ENCODE results near the gene ASB8.
"Not testable (repeated sequence)": the region's sequence is repeated elsewhere in the genome, so short reads cannot be mapped to it uniquely, and the experiment has no call there.

The ASB8 gene

GRCh38 chr12:48132826-48133225 is 24.5 kb downstream of the ASB8 start:
- H3K9me3 ChIP-seq (replicated peaks in 1 of 11) = no peaks in the 10 kb centered on the region
- no peaks in the 10 kb centered on the region for H3K4me1 ChIP-seq
- no peak overlapping the region for H3K4me2 ChIP-seq
- H3K27ac ChIP-seq = no peak overlapping the region
- no peak overlapping the region for H3K9ac ChIP-seq
- H3K27me3 ChIP-seq = no peaks in the 10 kb centered on the region
- H4K20me1 ChIP-seq = peaks cover 0 to 16% (median 0%) of the 10 kb centered on the region in 11 experiments; a peak in 3 of 22 replicates
- no peak overlapping the region for H3K4me3 ChIP-seq
- peaks cover 97 to 100% (median 100%) of the 10 kb centered on the region in 11 experiments for H3K36me3 ChIP-seq
- no peak for TF ChIP-seq Cebpa-rat (IDR thresholded peaks at IDR 0.05)

DNA sequence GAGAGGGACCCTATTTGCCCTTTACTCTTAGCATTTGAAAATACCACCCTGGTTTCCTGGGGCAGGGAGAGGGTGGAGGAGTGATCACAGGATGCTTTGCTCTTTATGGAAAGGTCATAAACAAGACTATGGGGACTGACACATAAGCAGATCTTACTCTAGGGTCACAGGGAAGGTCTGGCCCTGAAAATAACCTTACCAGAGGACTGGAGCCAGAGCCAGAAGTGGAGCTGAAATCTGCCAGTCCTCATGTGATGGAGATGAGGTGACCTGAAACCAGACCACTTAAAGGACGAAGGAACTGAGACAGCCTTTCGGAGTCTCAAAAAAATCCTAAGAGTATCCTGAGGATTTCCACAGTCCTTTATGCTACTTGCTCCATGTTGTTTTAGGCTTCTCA is 25.8 kb downstream of the ASB8 start:
- H3K27ac ChIP-seq = no peak overlapping the region
- H3K9me3 ChIP-seq (replicated peaks in 1 of 11) = no peaks in the 10 kb centered on the region
- H3K4me2 ChIP-seq = no peak overlapping the region
- no peak overlapping the region for H3K4me3 ChIP-seq
- H3K4me1 ChIP-seq = no peaks in the 10 kb centered on the region
- TF ChIP-seq Cebpa-rat (IDR thresholded peaks at IDR 0.05) = no peak
- H3K9ac ChIP-seq = no peak overlapping the region
- H4K20me1 ChIP-seq = peaks cover 0 to 16% (median 0%) of the 10 kb centered on the region in 11 experiments; a peak in 4 of 22 replicates
- H3K36me3 ChIP-seq = peaks cover 97 to 100% (median 100%) of the 10 kb centered on the region in 11 experiments
- no peaks in the 10 kb centered on the region for H3K27me3 ChIP-seq

GRCh38 chr12:48129376-48129775 is 27.9 kb downstream of the ASB8 start:
- TF ChIP-seq Cebpa-rat (IDR thresholded peaks at IDR 0.05) = no peak
- no peak overlapping the region for H3K4me2 ChIP-seq
- no peaks in the 10 kb centered on the region for H3K9me3 ChIP-seq (replicated peaks in 1 of 11)
- H3K36me3 ChIP-seq = peaks cover 98 to 100% (median 100%) of the 10 kb centered on the region in 11 experiments
- no peaks in the 10 kb centered on the region for H3K27me3 ChIP-seq
- H4K20me1 ChIP-seq = peaks cover 0 to 10% (median 0%) of the 10 kb centered on the region in 11 experiments; a peak in 2 of 22 replicates
- H3K27ac ChIP-seq = no peak overlapping the region
- H3K4me3 ChIP-seq = no peak overlapping the region
- H3K4me1 ChIP-seq = no peaks in the 10 kb centered on the region
- no peak overlapping the region for H3K9ac ChIP-seq

- H3K4me2 ChIP-seq = no peak overlapping the region
- no peak for TF ChIP-seq Cebpa-rat (IDR thresholded peaks at IDR 0.05)
- H3K9me3 ChIP-seq (replicated peaks in 1 of 11) = no peaks in the 10 kb centered on the region
- no peaks in the 10 kb centered on the region for H3K27me3 ChIP-seq
- peaks cover 0 to 4% (median 0%) of the 10 kb centered on the region in 11 experiments; a peak in 2 of 22 replicates for H4K20me1 ChIP-seq
- H3K36me3 ChIP-seq = peaks cover 96 to 100% (median 99%) of the 10 kb centered on the region in 11 experiments
- no peak overlapping the region for H3K4me3 ChIP-seq
- H3K9ac ChIP-seq = no peak overlapping the region
- H3K4me1 ChIP-seq = no peaks in the 10 kb centered on the region
- no peak overlapping the region for H3K27ac ChIP-seq
Observed at GRCh38 chr12:48128800-48129199, 28.5 kb downstream of the ASB8 start.

DNA sequence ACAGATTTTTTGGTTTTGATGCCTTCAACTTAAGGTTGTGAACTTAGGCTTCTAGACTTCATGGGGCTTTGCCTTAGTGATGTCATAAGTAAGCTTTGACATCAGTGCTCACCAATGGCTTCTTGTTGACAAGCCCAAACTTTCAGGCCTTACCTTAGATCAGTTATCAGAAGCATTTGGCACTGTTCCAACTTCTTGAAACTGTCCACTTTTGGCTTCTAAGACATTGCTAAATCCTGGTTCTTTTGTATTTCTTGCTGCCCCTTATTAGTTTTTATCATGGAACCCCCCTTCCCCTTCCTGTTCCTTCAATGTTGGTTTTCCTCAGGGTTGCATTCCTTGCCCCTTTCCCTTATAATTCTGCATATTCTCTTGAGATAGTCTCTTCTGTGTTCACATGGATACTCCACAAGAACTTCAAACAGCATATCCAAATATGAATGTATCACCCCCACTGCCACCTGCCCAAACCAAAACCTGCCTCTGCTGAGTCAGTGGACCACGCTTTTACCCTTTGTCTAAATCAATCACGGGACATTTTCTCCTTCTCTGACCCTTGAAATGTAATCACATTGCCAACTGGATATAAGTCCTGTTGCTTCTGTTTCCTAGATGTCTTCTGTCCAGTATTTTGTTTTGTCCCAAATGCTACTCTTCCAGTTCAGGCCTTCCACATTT is 30.2 kb downstream of the ASB8 start:
- H3K4me3 ChIP-seq = no peak overlapping the region
- peaks cover 95 to 100% (median 99%) of the 10 kb centered on the region in 11 experiments for H3K36me3 ChIP-seq
- H3K9ac ChIP-seq = no peak overlapping the region

GRCh38 chr12:48125985-48126384 is 31.3 kb downstream of the ASB8 start:
- Histone ChIP-seq H3K36me3 (peaks cover 84 to 95% (median 89%) of the 10 kb centered on the region in 11 experiments), H4K20me1 (peaks cover 0 to 4% (median 0%) of the 10 kb centered on the region in 11 experiments; a peak in 2 of 22 replicates), H3K27ac (no peak overlapping the region), H3K4me3 (no peak overlapping the region), H3K4me1 (peaks cover under 1 to 16% (median 5%) of the 10 kb centered on the region in 10 experiments; a peak in 15 of 20 replicates), H3K27me3 (no peaks in the 10 kb centered on the region), H3K9ac (no peak overlapping the region), H3K4me2 (no peak overlapping the region), H3K9me3 (replicated peaks in 1 of 11) (no peaks in the 10 kb centered on the region)
- no peak for TF ChIP-seq Cebpa-rat (IDR thresholded peaks at IDR 0.05)

More for the DNA sequence above, 30.2 kb downstream of the ASB8 start:
- no peak overlapping the region for H3K4me2 ChIP-seq
- H3K9me3 ChIP-seq (replicated peaks in 1 of 11) = no peaks in the 10 kb centered on the region
- no peak overlapping the region for H3K27ac ChIP-seq
- no peaks in the 10 kb centered on the region for H3K27me3 ChIP-seq
- no peak for TF ChIP-seq Cebpa-rat (IDR thresholded peaks at IDR 0.05)
- peaks cover 0 to 4% (median 0%) of the 10 kb centered on the region in 11 experiments; a peak in 2 of 22 replicates for H4K20me1 ChIP-seq
- peaks cover 0 to 6% (median 0%) of the 10 kb centered on the region in 10 experiments; a peak in 1 of 20 replicates for H3K4me1 ChIP-seq

- not testable (repeated sequence) for H3K9me3 ChIP-seq (replicated peaks in 1 of 11); H3K4me2 ChIP-seq; H3K27ac ChIP-seq; H3K27me3 ChIP-seq; H3K4me3 ChIP-seq; H3K9ac ChIP-seq; H4K20me1 ChIP-seq
- H3K36me3 ChIP-seq = peaks cover 80 to 90% (median 85%) of the 10 kb centered on the region in 11 experiments
- peaks cover 5 to 20% (median 9%) of the 10 kb centered on the region in 10 experiments for H3K4me1 ChIP-seq
Observed at GRCh38 chr12:48125542-48125941, 31.8 kb downstream of the ASB8 start.

GRCh38 chr12:48123169-48123568 is 34.1 kb downstream of the ASB8 start:
- peaks cover 0 to 4% (median 0%) of the 10 kb centered on the region in 11 experiments; a peak in 2 of 22 replicates for H4K20me1 ChIP-seq
- H3K27ac ChIP-seq = no peak overlapping the region
- no peak overlapping the region for H3K4me2 ChIP-seq
- no peaks in the 10 kb centered on the region for H3K27me3 ChIP-seq
- H3K4me1 ChIP-seq = peaks cover 18 to 37% (median 25%) of the 10 kb centered on the region in 10 experiments
- no peak overlapping the region for H3K4me3 ChIP-seq
- H3K9me3 ChIP-seq (replicated peaks in 1 of 11) = no peaks in the 10 kb centered on the region
- TF ChIP-seq Cebpa-rat (IDR thresholded peaks at IDR 0.05) = no peak
- no peak overlapping the region for H3K9ac ChIP-seq
- H3K36me3 ChIP-seq = peaks cover 57 to 66% (median 61%) of the 10 kb centered on the region in 11 experiments

- peaks cover 48 to 57% (median 52%) of the 10 kb centered on the region in 11 experiments for H3K36me3 ChIP-seq
- H3K4me2 ChIP-seq = no peak overlapping the region
- no peak overlapping the region for H3K27ac ChIP-seq
- peaks cover 0 to under 1% (median 0%) of the 10 kb centered on the region in 11 experiments; a peak in 1 of 22 replicates for H4K20me1 ChIP-seq
- no peaks in the 10 kb centered on the region for H3K9me3 ChIP-seq (replicated peaks in 1 of 11)
- H3K9ac ChIP-seq = no peak overlapping the region
- TF ChIP-seq Cebpa-rat (IDR thresholded peaks at IDR 0.05) = no peak
- H3K4me3 ChIP-seq = no peak overlapping the region
- H3K27me3 ChIP-seq = no peaks in the 10 kb centered on the region
- H3K4me1 ChIP-seq = peaks cover 18 to 37% (median 25%) of the 10 kb centered on the region in 10 experiments
Observed at GRCh38 chr12:48122065-48122834, 35.1 kb downstream of the ASB8 start.
